ENCODE results near the gene CACNA1D.

Gene CACNA1D

DNA sequence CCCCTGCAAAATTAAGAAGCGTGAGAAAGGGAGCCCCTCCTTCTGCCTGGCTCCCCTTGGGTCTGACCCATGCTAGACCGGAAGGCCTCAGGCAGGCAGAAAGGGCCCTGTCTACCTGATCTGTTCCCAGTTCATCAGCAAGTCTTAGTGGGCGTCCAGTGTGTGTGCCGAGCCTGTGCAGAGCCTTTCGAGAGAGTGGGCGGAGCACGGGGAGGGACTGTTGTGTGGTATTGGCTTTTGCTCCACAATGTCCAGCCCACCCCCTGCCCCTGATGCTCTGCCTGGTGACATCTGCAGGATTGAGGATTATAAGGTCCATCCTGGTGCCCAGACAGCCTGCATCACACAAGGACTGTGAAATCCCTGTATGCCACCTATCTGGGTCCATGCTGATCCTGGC lies 268.9 kb downstream of the CACNA1D start:
- no peak for DNase-seq

DNA sequence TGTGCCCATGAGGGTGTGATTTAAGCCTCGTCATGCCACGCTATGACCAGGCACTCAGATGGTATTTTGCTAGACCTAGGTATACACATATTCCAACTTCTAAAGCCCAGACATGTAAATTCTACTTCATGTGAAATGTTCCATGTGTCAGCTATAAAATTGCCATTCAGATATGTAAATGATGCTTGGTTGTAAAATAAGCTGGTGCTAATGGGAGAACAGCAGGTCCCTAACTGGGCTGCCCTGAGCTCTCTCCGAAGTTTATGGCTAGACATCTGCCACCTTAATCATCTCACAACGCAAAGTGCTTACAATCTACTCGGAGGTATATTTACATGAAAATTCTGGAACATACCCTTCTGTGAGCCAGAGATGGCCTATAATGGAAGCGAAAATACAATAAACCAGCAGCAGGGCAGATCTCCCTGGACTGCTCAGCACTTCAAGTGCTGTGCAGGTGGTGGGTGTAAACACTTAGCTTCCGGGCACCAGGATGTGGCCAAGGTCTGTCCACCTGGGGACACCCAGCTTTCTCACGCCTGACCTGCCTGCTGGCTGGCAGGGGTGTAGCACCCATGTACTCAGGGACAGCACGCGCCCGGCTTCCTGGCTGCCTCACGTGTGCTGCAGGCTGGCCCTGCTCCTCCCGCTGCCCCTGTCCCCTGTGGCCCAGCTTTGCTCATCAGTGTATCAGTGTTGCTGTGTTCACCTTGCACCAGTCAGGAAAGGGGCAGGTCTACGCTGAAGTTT lies 269.8 kb downstream of the CACNA1D start:
- DNase-seq: no peak

DNA sequence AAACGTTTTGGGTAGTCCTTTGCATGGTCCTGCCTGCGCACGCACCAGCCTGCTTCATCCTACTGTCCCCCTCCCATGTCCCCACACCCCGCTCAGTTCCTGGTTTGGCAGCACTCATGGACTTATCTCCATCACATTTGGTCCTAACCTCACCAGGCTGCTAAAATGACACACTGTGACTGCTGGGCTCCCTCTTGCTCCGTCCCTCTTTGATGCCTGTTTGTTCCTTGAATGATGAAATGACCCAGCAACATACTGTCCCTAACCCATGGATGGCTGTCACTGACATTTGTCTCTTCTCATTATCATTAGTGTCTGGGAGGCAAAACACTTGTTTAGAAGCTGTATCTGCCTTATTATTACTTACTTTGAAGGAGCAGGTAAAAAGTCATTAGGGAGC lies 271.3 kb downstream of the CACNA1D start:
- no peak for DNase-seq

DNA sequence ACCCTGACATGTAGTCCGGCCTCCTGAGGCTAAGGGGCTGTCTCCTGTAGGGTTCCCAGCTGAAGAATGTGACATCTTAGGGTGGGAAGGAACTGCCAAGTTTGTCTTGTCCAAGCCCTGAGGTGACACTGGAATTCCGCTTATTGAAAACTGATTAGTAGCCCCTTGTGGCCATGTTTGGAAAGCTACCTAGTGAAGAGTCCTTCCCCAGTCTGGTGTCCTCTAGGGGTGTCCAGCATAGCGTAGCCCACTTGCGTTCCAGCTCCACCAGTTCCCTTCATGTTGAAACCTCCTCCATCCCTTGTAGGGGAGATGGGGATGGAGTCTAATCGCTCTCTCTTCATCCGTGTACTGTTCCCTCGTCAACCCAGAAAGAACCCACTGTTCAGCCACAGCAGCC lies 272.3 kb downstream of the CACNA1D start:
- no peak for DNase-seq

DNA sequence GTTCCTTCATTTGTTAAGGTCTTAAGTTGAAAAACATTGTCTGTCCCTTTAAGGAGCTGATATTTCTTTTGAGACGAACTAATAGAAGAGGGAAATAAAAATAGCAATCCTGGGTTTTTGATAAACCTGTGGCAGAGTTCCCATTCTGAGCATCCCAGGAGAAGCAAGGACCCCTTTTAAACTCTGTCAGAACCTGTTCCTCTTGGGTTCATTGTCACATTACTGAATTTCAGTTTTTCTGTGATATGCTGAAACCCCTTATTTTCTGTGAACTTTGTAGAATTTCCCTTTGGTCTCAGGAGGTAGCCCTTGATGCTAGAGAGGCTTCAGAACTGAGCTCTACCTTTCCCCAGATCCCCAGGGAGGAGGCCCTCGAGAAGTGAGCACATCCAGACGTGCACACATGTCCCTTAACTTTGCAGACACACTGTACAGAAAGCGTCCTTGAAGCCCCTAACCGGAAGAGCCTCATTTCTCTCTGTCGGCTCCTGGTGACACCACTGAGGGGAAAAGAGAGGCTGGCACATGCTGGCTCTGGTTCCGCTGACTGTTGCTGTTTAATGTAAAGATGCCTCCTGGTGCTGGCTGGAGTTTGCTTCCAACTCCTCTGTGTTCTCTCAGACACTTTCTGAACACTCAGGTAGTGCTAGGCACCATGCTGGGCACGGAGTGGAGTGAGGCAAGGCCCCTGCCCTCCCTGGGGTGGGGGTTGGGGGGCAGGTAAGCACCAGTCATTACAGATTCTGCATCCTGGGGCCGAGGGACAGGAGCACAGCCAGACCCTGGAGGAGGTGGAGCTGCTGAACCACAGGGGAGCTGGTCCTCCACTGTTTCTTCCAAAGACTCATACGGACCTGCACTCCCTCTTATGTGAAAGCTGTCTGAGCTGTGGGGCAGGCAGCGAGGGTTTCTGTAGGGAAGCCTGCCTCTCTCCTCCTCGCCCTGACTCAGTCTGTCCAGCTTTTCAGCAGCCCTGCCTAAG lies 274.4 kb downstream of the CACNA1D start:
- no peak for DNase-seq

DNA sequence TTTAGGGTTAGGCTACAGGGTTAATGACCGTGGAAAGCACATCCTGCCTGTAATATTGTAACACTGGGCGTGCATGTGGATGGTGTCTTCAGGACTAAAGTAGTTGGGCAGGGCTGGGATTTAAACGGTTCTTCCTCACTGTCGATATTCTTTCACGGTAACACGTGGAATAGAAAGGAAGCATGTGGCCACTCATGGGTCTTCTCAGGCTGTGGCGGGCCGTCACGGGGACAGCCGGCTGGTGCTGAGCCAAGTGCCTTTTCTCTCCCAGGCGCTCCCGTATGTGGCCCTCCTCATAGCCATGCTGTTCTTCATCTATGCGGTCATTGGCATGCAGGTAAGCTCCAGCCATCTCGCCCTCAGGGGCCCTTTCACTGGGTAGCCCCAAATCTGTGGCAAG lies 278.2 kb downstream of the CACNA1D start:
- DNase-seq: no peak

DNA sequence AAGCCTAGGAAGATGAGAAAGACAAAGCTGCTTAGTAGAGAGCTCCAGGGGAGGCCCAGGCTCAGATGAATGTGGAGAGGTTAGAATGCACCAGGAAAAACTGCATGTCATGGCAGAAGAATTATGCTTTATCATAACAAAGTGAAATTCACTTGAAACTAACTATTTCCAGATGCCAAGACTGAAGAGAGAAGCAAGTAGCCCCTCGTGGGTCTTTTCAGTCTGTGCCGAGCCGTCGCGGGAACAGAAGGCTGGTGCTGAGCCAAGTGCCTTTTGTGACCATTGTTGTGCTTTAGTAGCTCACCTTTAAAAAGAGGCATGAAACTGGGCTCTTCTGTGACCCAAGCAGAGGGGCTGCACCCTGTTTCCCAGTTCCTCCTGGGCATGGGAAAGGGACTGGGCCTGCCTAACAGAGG lies 278.6 kb downstream of the CACNA1D start:
- no peak for DNase-seq

DNA sequence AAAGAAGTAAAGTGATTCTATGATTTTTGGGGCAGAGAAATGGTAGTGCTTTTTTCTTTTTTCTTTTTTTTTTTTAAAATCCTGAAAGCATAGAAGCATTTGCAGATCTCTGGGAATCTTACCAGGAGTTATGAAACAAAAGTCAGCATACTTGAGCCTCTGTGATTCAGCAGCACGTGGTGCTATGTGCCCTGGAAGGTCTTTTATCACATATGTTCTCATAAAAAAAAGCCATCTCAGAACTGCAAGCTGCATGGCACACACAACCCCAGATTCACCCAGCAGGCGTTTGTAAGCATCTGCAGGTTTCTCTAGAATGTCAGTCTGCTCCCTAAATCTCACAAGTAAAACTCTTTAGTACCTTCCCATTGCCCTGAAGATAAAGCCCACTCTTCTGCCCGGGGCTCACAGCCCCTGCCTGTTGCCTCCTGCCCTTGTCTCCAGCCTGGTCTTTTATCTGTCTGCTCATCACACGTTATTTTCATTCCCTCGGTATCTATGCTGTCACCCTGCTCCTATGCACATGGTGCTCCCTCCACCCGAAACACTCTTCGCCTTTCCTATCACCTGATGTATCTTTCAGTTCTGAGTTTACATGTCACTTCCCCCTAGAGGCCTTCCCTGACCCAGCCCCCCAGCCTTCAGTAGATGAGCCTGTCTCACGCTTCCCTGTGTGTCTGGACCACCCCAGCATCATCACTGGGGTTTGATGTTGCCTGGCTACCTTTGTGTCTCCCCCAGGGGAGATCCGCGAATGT lies 279.4 kb downstream of the CACNA1D start:
- DNase-seq: no peak

DNA sequence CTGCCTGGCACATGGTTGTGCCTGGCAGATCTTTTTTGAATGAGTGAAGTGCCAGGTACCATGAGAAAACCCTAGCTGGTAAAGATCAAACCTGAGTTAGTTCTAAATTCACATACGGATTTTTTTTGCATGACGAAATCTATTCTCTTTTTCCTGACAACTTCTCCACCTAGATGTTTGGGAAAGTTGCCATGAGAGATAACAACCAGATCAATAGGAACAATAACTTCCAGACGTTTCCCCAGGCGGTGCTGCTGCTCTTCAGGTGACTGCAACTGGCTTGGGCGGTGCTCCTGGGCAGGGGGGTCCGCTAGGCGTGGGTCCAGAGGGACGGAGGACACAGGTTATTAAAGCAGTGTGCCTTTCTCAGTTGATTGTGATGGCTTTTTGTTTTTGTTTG lies 280.0 kb downstream of the CACNA1D start:
- no peak for DNase-seq

DNA sequence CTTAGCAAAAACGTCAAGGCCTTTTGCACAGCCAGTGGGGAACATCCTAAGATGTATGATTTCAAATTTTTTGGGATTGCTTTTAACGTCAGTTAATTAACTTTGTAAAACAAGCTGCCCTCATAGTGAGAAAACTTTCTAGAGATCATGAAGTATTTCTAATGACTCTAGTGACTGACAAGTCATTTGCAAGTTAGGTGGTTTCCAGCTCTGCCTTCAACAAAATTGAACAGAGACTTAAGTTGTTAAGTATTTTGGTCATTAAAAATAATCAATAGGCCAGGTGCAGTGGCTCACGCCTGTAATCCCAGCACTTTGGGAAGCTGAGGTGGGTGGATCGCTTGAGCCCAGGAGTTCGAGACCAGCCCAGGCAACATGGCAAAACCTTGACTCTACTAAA lies 280.6 kb downstream of the CACNA1D start:
- DNase-seq: no peak

DNA sequence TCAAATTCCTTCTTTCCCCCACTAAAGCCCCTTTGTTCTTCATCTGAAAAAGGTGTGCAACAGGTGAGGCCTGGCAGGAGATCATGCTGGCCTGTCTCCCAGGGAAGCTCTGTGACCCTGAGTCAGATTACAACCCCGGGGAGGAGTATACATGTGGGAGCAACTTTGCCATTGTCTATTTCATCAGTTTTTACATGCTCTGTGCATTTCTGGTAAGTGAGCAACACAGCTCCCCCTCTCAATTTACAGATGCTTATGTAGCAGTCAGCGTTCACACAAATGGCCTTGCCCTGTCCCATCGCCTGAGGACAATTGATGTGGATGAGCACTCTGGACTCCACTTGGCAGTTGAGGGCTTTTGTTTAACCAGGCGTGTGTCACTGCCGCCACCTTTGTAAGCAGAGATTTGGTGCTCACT lies 281.4 kb downstream of the CACNA1D start:
- DNase-seq: no peak

DNA sequence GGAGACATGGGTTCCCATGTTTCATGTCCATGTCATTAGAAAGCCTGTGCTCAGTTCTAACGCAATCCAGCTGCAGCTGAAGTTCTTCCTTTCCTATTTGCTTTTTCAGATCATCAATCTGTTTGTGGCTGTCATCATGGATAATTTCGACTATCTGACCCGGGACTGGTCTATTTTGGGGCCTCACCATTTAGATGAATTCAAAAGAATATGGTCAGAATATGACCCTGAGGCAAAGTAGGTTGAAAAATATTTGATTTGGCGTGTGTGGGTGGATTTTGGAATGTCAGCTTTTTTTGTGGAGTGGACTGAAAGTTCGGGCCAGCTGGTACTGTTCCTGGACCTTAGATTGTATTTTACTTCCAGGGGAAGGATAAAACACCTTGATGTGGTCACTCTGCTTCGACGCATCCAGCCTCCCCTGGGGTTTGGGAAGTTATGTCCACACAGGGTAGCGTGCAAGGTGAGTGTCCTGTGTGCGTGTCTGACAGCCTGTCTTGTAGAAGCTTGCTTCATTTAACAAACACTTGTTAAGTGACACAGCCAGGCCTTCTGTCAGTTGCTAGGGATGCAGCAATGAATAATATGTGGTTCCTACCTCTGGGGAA lies 282.2 kb downstream of the CACNA1D start:
- DNase-seq: no peak

DNA sequence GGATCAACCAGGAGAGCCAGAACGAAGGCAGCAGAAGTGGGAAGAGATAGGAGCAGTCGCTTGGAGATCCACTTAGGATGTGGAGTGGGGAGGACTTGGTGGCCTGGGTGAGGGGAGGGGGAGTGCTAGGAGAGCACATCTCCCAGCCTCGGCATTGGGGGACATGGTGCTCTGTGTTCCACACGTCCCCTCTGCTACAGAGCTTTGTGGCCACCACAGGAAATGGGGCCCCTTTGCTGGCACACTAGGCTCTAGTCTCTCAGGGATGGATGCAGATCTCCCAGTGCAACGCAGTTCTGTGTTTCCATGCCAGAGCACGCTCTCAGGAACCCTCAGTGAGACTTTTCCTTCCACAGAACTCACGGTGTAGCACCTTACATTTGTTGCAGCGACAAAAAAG lies 283.1 kb downstream of the CACNA1D start:
- DNase-seq: no peak

DNA sequence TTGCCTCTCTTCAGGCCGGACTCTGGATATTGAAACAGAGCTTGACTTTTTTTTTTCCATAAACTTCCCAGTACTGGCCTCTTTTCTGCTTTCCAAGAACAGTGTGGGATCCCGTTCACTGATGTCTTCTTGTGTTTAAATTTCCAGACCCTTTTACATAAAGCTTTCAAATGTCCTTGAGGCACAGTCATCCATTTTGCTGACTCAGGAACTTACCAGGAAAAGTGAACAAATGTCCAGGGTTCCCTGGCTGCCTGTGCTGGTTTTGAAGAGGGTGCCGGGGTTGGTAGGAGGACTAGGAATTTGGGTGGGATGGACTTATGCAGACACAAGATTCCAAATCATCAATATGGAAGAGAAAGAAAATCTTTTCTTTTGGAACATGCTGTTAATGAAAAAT lies 283.7 kb downstream of the CACNA1D start:
- DNase-seq: no peak

DNA sequence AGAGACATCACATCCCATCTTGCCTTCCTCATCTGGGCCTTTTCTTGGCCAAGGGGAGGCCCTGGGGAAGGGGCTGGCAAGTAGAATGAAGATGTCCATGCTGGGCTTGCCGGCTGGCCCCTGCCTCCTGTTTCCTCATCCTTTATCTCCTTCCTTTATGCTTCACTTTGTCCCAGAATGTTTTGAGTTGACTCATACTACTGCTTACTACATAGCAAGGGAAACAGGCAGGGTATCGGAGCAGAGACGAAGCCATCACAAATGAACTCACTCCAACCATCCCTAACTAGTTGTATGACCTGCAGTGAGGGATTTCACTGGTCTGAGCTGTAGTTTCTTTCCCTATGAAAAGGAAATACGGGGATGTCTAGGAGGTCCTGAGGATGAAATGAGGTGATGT lies 285.8 kb downstream of the CACNA1D start:
- DNase-seq: no peak

DNA sequence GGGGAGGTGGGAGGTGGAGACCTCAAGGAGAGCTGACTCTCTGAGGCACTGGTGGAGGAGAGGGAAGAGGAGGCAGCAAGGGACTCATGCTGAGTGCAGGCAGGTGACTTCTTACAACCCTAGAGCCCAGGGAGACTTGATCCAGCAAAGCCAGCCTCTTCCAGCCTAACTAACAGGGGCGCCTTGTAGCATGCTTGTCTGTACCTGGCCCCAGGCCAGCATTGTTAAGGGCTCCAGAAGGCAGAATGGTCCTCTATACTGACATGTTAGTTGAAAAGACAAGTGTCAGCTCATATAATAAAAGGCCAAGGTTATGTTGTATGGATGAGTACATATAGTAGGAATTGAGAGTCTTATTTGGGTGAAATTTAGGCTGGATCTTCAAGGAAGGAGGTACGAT lies 286.4 kb downstream of the CACNA1D start:
- no peak for DNase-seq

DNA sequence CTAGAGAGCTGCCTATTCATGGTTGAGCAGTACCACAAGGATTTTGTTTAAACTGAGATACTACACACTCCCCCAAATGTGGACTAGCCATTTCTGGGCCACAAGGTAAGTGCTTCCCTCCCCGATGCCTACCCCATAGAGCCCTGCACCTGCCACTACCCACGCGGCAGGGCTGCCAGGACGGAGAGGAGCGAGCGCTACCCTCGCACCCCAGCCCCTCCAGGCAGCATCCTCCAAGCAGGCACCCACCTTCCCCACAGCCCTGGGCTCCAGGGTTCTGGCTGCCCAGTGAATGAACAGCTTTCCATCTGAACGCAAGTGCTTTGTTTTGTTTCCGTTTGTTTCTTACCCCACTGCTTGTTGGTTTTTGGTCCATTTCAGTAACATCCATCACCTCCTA lies 292.6 kb downstream of the CACNA1D start:
- no peak for DNase-seq

DNA sequence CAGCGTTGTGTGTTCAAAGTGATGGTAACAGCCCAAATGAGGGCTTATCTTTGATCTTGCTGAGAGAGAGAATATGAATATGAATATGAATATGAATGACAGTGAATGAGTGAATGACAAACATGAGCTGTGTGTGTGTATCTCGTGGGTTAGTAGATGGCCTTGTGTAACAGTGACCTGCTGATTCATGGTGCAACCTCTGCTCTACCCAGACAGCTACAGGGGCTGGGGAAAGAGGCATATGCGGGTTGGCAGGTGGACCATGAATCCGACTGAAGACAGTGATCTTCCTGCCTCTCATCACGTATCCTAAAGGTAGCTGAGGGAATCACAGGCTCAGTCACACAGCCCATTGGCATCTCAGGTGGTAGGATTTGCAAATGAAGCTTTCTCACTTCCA lies 293.6 kb downstream of the CACNA1D start:
- DNase-seq: no peak

DNA sequence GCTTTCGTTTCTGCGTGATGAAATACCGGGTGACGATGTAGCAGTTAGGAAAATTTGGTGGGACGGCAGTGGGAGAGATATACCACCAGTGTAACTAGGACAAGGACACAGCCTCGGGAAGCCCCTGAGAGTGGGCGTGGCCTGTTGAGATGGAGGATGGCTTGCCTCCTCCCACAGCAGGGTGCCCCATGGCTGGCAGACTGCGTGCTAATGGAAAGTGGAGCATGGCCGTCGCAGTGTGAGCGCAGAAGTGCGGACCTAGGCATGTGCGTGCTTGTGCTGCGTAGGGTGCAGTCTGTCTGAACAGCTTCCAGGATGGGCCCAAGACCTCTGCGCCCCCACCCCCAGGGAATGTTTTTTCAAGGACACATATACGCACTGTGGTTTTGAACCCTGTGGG lies 295.0 kb downstream of the CACNA1D start:
- no peak for DNase-seq

DNA sequence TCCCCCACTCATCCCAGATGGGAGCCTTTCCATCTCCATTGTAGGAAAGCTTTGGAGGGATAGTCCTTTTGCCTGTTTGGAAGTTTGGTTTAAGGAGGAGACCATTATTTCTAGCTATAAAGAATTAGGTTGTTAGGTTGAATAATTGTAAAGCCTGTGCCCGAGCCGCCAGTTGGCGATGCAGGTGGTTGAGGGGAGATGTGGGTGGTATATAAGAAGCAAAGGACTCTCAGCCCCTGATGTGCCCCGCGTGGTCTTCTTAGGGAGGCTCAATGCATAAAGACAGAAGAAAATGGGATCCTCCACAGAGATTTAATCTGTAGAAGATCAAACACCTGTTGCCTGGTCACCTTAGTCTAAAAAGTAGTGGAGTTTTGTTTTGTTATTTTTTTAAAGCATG lies 296.1 kb downstream of the CACNA1D start:
- DNase-seq: no peak

DNA sequence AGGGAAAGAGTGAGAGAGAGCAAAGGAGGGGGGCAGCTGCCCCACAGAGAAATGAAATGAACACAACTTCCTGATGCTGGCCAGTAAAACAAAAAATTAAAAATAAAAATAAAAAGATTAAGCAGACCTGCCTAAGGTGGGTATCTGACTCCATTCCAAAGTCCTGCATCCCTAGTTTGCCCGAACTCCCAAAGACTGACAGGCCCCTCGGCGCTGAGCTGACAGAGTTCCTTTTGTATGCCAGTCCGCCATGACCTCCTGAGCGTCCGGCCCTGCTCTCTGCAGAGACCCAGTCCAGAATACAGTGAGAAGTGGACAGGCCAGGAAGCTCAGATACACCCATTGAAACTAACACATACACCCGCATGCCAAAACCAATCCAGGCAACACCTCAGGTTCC lies 296.9 kb downstream of the CACNA1D start:
- DNase-seq: no peak

DNA sequence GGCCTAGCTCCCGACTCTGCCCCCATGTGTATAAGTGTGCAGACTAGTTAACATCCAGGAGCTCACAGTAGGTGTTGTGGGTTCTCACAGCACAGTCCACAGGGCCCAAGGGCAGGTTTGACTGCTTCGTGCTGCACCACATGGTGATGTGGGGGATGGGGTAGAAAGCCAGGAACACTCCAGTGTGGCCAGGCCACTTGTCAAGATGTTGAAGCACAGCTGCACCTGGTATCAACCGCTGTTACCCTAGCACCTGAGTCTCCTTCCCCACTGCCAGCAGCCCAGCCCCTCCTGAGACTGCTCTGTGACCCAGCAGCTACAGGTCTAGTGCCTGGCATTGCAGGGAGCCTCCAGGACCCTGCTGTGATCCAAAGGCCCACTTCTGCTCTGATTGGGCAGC lies 298.5 kb downstream of the CACNA1D start:
- DNase-seq: peak; percentile 58

DNA sequence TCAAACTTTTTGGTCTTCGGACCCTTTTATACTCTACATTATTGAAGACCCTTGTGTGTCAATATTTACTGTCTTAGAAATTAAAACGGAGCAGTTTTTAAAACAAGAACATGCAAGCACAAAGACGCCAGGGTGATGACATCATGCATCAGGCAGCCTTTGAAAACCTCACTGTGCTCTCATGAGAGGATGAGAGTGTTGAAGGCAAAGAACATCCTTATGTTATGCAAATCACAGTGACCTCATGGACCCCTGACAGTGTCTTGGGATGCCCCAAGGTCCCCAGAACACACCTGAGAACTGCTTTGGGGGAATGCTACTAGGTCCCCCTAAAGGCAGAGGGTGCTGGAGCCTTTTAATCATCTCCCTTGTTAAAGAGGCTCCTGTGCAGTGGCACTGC lies 300.2 kb downstream of the CACNA1D start:
- no peak for DNase-seq
